GM10847 (cell line): ENCODE results near the gene BMP2.

ENCODE experiments used
- POLR2A ChIP-seq: IDR thresholded peaks from 2 replicates; pipeline ENCODE4 v1.6.1; 2011; ENCODE audit not compliant: insufficient read length; ENCODE audit errors: extremely low read depth

BMP2 gene

GRCh38 chr20:6802227-6802626 is 34.7 kb downstream of the BMP2 start:
- TF ChIP-seq POLR2A, result no peak

- no peak for TF ChIP-seq POLR2A
Measured at GRCh38 chr20:6806275-6806674, 38.8 kb downstream of the BMP2 start.

- no peak for TF ChIP-seq POLR2A
Measured at GRCh38 chr20:6811262-6812035, 44.0 kb downstream of the BMP2 start.

GRCh38 chr20:6812530-6812929 is 45.0 kb downstream of the BMP2 start:
- TF ChIP-seq POLR2A, result no peak

- no peak for TF ChIP-seq POLR2A
Measured at GRCh38 chr20:6814945-6815344, 47.5 kb downstream of the BMP2 start.

GRCh38 chr20:6818033-6818808 is 50.7 kb downstream of the BMP2 start:
- no peak for TF ChIP-seq POLR2A

GRCh38 chr20:6819599-6819998 is 52.1 kb downstream of the BMP2 start:
- TF ChIP-seq POLR2A, result no peak

GRCh38 chr20:6824401-6824800 is 56.9 kb downstream of the BMP2 start:
- no peak for TF ChIP-seq POLR2A

- TF ChIP-seq POLR2A, result no peak
Measured at GRCh38 chr20:6827472-6827871, 60.0 kb downstream of the BMP2 start.

GRCh38 chr20:6828794-6829423 is 61.4 kb downstream of the BMP2 start:
- no peak for TF ChIP-seq POLR2A

GRCh38 chr20:6829510-6830116 is 62.1 kb downstream of the BMP2 start:
- TF ChIP-seq POLR2A, result no peak
